IPS-18a (cell line): ENCODE data around the gene FNBP1L.
"Not testable (repeated sequence)": the region's sequence is repeated elsewhere in the genome, so short reads cannot be mapped to it uniquely, and the experiment has no call there.

ENCODE experiments used
- H3K27ac ChIP-seq: one replicate; pipeline ENCODE4 v1.5.1; 2013; ENCODE audit warnings: low read length
- H3K27me3 ChIP-seq: one replicate; pipeline ENCODE4 v1.6.1; 2013; ENCODE audit warnings: mild to moderate bottlenecking, low read length; ENCODE audit not compliant: control insufficient read depth, insufficient read depth
- H3K36me3 ChIP-seq: one replicate; pipeline ENCODE4 v1.6.1; 2013; ENCODE audit warnings: low read depth, low read length; ENCODE audit not compliant: control insufficient read depth
- H3K4me1 ChIP-seq: one replicate; pipeline ENCODE4 v1.6.1; 2013; ENCODE audit warnings: low read depth, low read length; ENCODE audit not compliant: control insufficient read depth
- H3K4me3 ChIP-seq: one replicate; pipeline ENCODE4 v1.5.1; 2013; ENCODE audit warnings: low read length
- H3K9ac ChIP-seq: one replicate; pipeline ENCODE4 v1.6.1; 2013; ENCODE audit warnings: mild to moderate bottlenecking, low read length, moderate library complexity
- H3K9me3 ChIP-seq: one replicate; pipeline ENCODE4 v1.6.1; 2013; ENCODE audit warnings: low read depth, low read length; ENCODE audit not compliant: control insufficient read depth

Gene FNBP1L

DNA sequence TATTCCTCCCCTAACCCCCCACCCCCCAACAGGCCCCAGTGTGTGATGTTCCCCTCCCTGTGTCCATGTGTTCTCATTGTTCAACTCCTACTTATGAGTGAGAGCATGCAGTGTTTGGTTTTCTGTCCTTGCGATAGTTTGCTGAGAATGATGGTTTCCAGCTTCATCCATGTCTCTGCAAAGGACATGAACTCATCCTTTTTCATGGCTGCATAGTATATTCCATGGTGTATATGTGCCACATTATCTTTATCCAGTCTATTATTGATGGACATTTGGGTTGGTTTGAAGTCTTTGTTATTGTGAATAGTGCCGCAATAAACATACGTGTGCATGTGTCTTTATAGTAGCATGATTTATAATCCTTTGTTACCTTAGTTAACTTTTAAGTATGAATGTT is 21.3 kb downstream of the FNBP1L start:
- H3K36me3 ChIP-seq, H3K4me1 ChIP-seq, H3K9me3 ChIP-seq, H3K9ac ChIP-seq, H3K27ac ChIP-seq, H3K4me3 ChIP-seq, H3K27me3 ChIP-seq: not testable (repeated sequence)

DNA sequence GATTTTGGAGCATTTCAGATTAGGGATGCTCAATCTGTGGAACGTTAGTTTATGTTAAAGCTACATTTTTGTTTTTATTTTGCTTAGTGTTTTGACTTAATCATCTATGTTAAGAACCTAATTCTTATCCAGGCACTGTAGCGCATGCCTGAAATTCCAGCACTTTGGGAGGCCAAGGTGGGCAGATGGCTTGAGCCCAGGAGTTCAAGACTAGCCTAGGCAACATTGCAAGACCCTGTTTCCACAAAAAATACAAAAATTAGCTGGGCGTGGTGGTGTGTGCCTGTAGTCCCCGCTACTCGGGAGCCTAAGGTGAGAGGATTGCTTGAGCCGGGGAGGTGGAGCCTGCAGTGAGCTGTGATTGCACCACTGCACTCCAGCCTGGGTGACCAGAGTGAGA is 23.4 kb downstream of the FNBP1L start:
- Histone ChIP-seq H3K9me3 (no peaks in the 10 kb centered on the region), H3K4me3 (no peak overlapping the region), H3K36me3 (no peaks in the 10 kb centered on the region), H3K9ac (no peak overlapping the region), H3K27ac (no peak overlapping the region), H3K4me1 (peaks cover 8% of the 10 kb centered on the region), H3K27me3 (no peaks in the 10 kb centered on the region)

DNA sequence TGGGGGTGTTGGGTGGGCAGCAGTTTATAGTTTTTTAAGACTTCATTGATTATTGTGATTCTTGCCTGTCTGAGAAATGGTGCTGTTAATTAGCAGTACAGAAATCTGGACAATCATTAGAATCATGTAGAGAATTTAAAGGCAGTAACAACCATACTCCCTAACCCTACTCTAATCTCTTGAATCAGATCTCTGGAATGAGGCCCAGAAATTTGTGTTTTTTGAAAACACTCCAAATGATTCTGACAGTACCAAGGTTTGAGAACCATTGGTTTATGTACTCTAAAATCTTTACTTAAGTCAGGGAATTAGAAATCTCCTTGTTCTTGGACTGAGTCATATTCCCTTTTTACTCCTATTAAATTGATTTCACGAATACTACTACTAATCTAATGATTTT is 24.0 kb downstream of the FNBP1L start:
- Histone ChIP-seq H3K27me3 (no peaks in the 10 kb centered on the region), H3K36me3 (no peaks in the 10 kb centered on the region), H3K27ac (no peak overlapping the region), H3K4me3 (no peak overlapping the region), H3K4me1 (peaks cover 8% of the 10 kb centered on the region), H3K9ac (no peak overlapping the region), H3K9me3 (no peaks in the 10 kb centered on the region)

DNA sequence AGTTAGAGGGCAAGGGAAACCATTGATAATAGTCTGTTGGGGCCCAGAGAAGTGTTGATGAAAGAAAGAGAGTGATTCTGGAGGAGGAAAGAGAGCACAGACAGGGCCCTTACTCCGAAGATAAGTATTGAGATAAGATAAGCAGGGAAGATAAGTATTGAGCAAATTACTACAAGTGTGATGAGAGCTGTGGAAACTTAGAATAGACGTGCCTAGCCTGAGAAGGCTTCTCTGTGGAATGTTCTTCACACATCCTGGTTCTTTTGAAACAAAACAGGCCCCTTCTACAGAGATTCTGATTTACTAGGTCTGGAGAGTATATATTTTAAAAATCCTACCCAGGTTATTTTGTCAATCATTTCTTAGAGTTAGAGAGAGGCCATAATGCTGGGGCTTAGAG is 26.4 kb downstream of the FNBP1L start:
- no peak overlapping the region for H3K27ac ChIP-seq
- no peaks in the 10 kb centered on the region for H3K36me3 ChIP-seq
- H3K27me3 ChIP-seq: no peaks in the 10 kb centered on the region
- H3K4me3 ChIP-seq: no peak overlapping the region
- no peak overlapping the region for H3K9ac ChIP-seq
- H3K9me3 ChIP-seq: no peaks in the 10 kb centered on the region
- H3K4me1 ChIP-seq: peaks cover 8% of the 10 kb centered on the region

DNA sequence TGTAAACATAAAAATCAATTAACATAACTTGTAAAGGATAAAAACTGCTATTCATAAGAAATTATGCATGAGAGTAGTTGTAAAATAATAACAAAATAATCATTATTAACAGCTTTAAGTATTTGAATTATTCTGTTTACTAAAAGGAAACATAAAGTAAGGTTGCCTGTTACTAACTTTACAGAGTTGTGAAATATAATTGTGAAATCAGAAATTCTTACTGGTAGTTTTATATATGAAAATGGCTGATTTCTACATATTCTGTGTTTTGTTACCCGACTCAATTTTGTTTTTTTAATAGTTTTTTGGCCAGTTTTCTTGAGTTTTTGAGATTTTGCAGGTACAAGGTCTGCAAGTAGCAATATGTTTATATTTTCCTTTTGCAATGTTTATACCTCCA is 27.8 kb downstream of the FNBP1L start:
- H3K4me3 ChIP-seq: no peak overlapping the region
- peaks cover 8% of the 10 kb centered on the region for H3K4me1 ChIP-seq
- no peaks in the 10 kb centered on the region for H3K36me3 ChIP-seq
- H3K9ac ChIP-seq: no peak overlapping the region
- H3K27me3 ChIP-seq: no peaks in the 10 kb centered on the region
- no peaks in the 10 kb centered on the region for H3K9me3 ChIP-seq
- no peak overlapping the region for H3K27ac ChIP-seq

DNA sequence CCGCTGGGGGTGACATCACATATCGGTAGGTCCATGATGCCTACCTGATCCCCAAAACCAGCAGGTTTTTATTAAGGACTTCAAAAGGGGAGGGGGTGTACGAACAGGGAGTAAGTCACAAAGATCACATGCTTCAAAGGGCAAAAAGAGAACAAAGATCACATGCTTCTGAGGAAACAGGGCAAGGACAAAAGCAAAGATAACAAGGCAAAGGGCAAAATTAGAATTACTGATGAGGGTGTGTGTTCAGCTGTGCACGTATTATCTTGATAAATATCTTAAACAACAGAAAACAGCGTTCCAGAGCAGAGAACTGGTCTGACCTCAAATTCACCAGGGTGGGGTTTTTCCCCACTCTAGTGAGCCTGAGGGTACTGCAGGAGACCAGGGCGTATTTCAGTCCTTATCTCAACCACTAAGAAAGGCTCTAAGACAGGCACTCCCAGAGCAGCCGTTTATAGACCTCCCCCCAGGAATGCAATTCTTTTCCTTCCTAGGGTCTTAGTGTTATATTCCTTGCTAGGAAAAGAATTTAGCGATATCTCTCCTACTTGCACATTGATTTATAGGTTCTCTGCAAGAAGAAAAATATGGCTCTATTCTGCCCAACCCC is 31.3 kb downstream of the FNBP1L start:
- H3K9me3 ChIP-seq, H3K9ac ChIP-seq, H3K4me3 ChIP-seq, H3K4me1 ChIP-seq, H3K27me3 ChIP-seq, H3K27ac ChIP-seq, H3K36me3 ChIP-seq: not testable (repeated sequence)

DNA sequence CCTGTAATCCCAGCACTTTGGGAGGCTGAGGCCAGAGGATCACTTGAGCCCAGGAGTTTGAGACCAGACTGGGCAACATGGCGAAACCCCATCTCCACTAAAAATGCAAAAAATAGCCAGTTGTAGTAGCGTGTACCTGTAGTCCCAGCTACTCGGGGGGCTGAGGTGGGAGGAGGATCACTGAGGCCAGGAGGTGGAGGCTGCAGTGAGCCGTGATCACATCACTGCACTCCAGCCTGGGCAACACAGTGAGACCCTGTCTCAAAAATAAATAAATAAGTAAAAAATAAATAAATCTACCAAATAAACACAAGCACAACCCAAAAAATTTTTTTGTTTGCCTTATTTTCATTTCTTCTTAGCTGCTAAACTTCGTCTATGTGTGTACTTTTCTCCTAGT is 34.0 kb downstream of the FNBP1L start:
- not testable (repeated sequence) for H3K4me1 ChIP-seq, H3K9me3 ChIP-seq, H3K27me3 ChIP-seq, H3K9ac ChIP-seq, H3K4me3 ChIP-seq, H3K27ac ChIP-seq, H3K36me3 ChIP-seq

DNA sequence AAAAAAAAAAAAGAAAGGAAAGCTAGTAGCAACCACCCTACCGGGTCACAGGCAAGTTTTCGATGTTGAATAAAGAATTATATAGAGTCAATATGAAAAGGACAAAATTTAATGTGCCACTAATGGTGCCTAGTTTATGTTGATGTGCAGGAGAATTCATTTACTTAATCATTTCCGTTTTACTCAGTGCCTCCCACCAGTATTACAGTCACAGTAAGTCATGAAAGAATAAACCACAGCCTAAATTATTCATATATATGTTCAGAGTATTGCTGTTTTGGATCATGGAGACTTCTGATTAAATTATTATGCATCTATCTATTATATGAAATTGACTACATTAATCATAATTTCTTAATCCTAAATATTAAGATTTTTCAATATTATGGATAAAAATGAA is 35.3 kb downstream of the FNBP1L start:
- H3K27me3 ChIP-seq: no peaks in the 10 kb centered on the region
- no peaks in the 10 kb centered on the region for H3K9me3 ChIP-seq
- H3K4me3 ChIP-seq: no peak overlapping the region
- no peaks in the 10 kb centered on the region for H3K4me1 ChIP-seq
- H3K36me3 ChIP-seq: no peaks in the 10 kb centered on the region
- H3K27ac ChIP-seq: no peak overlapping the region
- no peak overlapping the region for H3K9ac ChIP-seq

DNA sequence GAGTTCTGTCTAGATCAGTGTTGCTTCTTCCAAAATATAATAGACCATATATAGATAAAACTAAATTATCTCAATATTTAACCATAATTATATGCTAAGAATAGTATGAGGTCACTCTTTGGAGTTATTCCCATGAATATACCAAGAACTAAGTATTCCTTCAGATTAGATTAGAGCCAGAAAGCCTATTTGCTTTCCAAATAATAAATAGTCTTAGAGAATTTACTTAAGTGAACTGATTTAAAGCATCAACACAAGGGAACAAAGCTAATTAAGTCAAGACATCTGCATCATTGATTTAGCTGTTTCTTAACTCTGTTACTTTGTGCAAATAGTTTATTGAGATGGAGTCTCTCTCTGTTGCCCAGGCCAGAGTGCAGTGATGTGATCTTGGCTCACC is 35.7 kb downstream of the FNBP1L start:
- Histone ChIP-seq H3K27ac (no peak overlapping the region), H3K36me3 (no peaks in the 10 kb centered on the region), H3K4me1 (no peaks in the 10 kb centered on the region), H3K9me3 (no peaks in the 10 kb centered on the region), H3K9ac (no peak overlapping the region), H3K4me3 (no peak overlapping the region), H3K27me3 (no peaks in the 10 kb centered on the region)

DNA sequence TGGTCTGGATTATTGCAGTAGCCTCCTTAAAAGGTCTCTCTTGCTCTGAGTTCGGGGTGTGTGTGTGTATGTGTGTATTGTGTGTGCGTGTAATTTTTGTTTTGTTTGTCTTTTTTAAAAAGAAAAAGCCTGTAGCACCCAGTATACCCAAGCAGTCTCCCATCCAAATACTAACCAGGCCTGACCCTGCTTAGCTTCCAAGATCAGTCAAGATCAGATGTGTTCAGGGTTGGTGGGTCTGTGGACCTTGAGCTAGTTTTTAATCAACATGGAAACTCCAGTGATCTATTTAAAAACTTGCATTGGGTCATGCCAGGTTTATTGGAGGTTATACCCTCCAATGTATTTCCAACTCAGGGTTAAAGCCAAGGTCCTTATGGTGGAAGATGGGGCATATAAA is 40.3 kb downstream of the FNBP1L start:
- H3K9ac ChIP-seq: no peak overlapping the region
- H3K36me3 ChIP-seq: no peaks in the 10 kb centered on the region
- H3K27me3 ChIP-seq: no peaks in the 10 kb centered on the region
- no peaks in the 10 kb centered on the region for H3K9me3 ChIP-seq
- no peaks in the 10 kb centered on the region for H3K4me1 ChIP-seq
- H3K27ac ChIP-seq: no peak overlapping the region
- H3K4me3 ChIP-seq: no peak overlapping the region

DNA sequence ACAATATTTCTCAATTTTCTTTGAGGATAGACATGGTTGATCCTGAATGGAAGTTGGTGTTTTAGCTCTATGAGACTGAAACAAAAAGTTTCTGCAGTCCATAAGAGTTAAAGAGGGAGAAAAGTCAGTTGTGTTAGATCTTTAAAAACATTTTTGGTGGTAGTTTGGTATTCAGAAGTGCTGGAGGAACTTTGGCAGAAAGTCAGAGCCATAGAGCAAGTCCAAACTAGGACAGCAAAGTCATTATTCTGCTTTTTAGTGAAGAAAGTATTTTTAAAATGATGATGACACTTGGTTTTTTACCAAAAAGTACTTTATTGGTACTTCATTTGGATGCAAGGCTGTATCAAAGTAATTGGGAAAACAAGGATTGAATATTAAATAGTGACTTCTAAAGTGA is 41.8 kb downstream of the FNBP1L start:
- Histone ChIP-seq H3K27ac (no peak overlapping the region), H3K4me1 (no peaks in the 10 kb centered on the region), H3K27me3 (no peaks in the 10 kb centered on the region), H3K4me3 (no peak overlapping the region), H3K36me3 (no peaks in the 10 kb centered on the region), H3K9ac (no peak overlapping the region), H3K9me3 (no peaks in the 10 kb centered on the region)

DNA sequence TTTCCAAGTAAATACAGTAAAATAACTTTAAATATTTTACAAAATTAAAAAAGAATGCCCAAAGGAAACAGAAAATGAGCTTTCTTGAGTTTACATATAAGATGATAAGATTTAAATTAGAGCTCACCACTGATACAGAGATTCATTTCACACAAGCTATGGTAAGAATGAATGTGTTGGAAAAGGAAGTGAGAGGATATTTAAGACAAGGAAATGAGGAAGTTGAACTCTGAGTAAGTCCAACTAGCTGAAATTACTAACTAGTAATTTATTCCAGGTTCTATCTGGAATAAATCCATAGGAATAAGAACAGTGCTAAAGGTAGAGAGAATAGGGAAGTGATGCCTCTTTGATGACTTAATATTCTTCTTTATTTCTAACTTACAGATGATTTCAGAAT is 42.4 kb downstream of the FNBP1L start:
- H3K27ac ChIP-seq: no peak overlapping the region
- no peaks in the 10 kb centered on the region for H3K4me1 ChIP-seq
- H3K9me3 ChIP-seq: no peaks in the 10 kb centered on the region
- H3K9ac ChIP-seq: no peak overlapping the region
- no peaks in the 10 kb centered on the region for H3K27me3 ChIP-seq
- no peak overlapping the region for H3K4me3 ChIP-seq
- H3K36me3 ChIP-seq: no peaks in the 10 kb centered on the region
